Measurements from ENCODE around the gene POLR1B. TPM values are rescaled to one million over a fixed set of nuclear protein-coding genes. Genes with fewer than 3 reads are reported as not detected.

Gene POLR1B
- total and polyA plus RNA-seq, 10 of the 15 experiments (the other 5 are each of a cell fraction or from before 2014, with no cell fraction given): 13.4 to 55.8 (median 35.9) TPM

DNA sequence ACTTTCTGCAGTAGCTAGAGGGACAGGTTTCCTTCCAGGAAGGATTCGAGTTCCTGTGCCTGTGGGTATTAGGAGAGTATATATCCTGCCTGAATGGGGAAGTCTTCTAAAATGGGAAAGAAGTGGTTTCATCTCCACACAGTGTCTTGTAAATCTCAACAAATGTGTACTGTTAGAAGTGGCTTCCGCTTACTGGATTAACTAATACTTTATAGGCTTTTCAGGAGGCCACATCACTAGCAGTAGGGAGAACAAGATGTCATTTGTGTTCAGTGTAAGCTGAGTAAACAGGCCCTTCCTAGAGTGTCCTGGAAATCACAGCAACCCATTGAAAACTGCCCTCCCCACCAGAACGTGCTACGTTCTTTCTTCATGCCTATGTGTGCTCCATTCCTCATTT, 12.5 kb upstream of the POLR1B start (continued):
- TF ChIP-seq E4F1 (IDR thresholded peaks at IDR 0.05; ENCODE audit: borderline replicate concordance, partially characterized antibody) (no peak), ZNF207 (IDR thresholded peaks at IDR 0.05; ENCODE audit: borderline replicate concordance) (no peak), BHLHE40 (IDR thresholded peaks at IDR 0.05; ENCODE audit: borderline replicate concordance in 1 of 2, low read depth in 2 of 2, low read length in 1 of 2) (no peak), E2F8 (IDR thresholded peaks at IDR 0.05; ENCODE audit: low read depth, partially characterized antibody) (no peak), YBX1 (IDR thresholded peaks at IDR 0.05) (no peak)

- TF ChIP-seq SMAD5 (IDR thresholded peaks at IDR 0.05; ENCODE audit: low read depth) (no peak), EGR1 (IDR thresholded peaks at IDR 0.05; ENCODE audit: borderline replicate concordance in 1 of 2, low read depth in 2 of 2, low read length in 2 of 2) (no peak), ZBTB11 (CRISPR knock-in tag; IDR thresholded peaks at IDR 0.05) (no peak), MEF2A (IDR thresholded peaks at IDR 0.05; ENCODE audit: insufficient read depth, low read depth, low read length) (no peak)
- in situ Hi-C loops (cut with MboI): no loop called here
Observed at GRCh38 chr2:112530728-112531127, 11.5 kb upstream of the POLR1B start.

More at GRCh38 chr2:112530728-112531127, 11.5 kb upstream of the POLR1B start:
- FAIRE-seq (no peak), ATAC-seq (no peak), DNase-seq (ENCODE audit: low read depth, low spot score) (no peak)
- H3K36me3 ChIP-seq (ENCODE audit: control insufficient read depth in 2 of 2, insufficient read depth in 2 of 2, low read length in 1 of 2): peaks cover 4 to 5% of the 10 kb centered on the region in 2 experiments
- H3K4me2 ChIP-seq (ENCODE audit: control insufficient read depth, insufficient read depth): no peak overlapping the region
- SMC1A ChIA-PET (ENCODE audit: uncharacterized antibody, unreplicated experiment): no interaction called here
- intact Hi-C loops (cut with micrococcal nuclease; ENCODE audit: unreplicated experiment): no loop called here
- RAD21 ChIA-PET (ENCODE audit: unreplicated experiment): no interaction called here
- no TSS peak for BruUV-seq (replicated peaks)
- WGBS (ENCODE audit: insufficient coverage, insufficient replicate concordance, low lambda C conversion rate, missing lambda C conversion rate): 99% methylated on average over 4 of the region's 4 CpGs
- no peaks in the 10 kb centered on the region for H3K9me3 ChIP-seq (replicated peaks; ENCODE audit: control insufficient read depth, insufficient read depth, low read length)
- POLR2A ChIA-PET: no interaction called here
- no peaks in the 10 kb centered on the region for H3K79me2 ChIP-seq (ENCODE audit: control insufficient read depth, insufficient read depth, low read length)
- no peak overlapping the region for H3K9ac ChIP-seq (ENCODE audit: control insufficient read depth, insufficient read depth, low read length)
- no peak overlapping the region for H3K27ac ChIP-seq (ENCODE audit: control insufficient read depth, insufficient read depth)
- no peak overlapping the region for H3K4me3 ChIP-seq
- no peak overlapping the region for H2AFZ ChIP-seq (ENCODE audit: control insufficient read depth, low read depth, low read length)
- H4K20me1 ChIP-seq (ENCODE audit: control insufficient read depth, insufficient read depth): no peaks in the 10 kb centered on the region
- no peaks in the 10 kb centered on the region for H3K27me3 ChIP-seq (replicated peaks in 1 of 2; ENCODE audit: control insufficient read depth in 2 of 2, insufficient read depth in 2 of 2, low read length in 1 of 2)
- no peaks in the 10 kb centered on the region for H3K4me1 ChIP-seq (ENCODE audit: control insufficient read depth, insufficient read depth, low read length)
- CTCF ChIA-PET: no interaction called here

Data from GM12878 (cell line).